ENCODE results near the gene MISP3. TPM values are rescaled to one million over a fixed set of nuclear protein-coding genes. Genes with fewer than 3 reads are reported as not detected.
A peak's percentile ranks its signal among the peaks of the same experiment; 100 is the strongest.

Gene MISP3
- total and polyA plus RNA-seq, 9 of the 15 experiments (the other 6 are each of a cell fraction or from before 2014, with no cell fraction given): 0.25 to 5.6 (median 1.6) TPM

- 0 out of 2 replicates have a peak, but pooled peaks have one; percentile 39 for TF ChIP-seq FOXO4 (CRISPR knock-in tag; IDR thresholded peaks at IDR 0.05)
- TF ChIP-seq GTF2E2 (tag; IDR thresholded peaks at IDR 0.05): no peak
- no peak for TF ChIP-seq NFE2 (IDR thresholded peaks at IDR 0.05; ENCODE audit: low read depth)
- no peak for TF ChIP-seq TCFL5 (CRISPR knock-in tag; conservative IDR thresholded peaks at IDR 0.05)
- TF ChIP-seq SMARCE1 (IDR thresholded peaks at IDR 0.05): no peak; the same call in 1 of the 2 replicates
- TF ChIP-seq BMI1 (IDR thresholded peaks at IDR 0.05; ENCODE audit: low read length): no peak
- TF ChIP-seq RCOR1 (IDR thresholded peaks at IDR 0.05; ENCODE audit: borderline replicate concordance in 1 of 2, low read depth in 2 of 2, low read length in 2 of 2): peak in 1 of 2 experiments; percentile 27; a peak in 2 of 4 replicates
- TF ChIP-seq CEBPG (CRISPR knock-in tag; IDR thresholded peaks at IDR 0.05): no peak
- no peak for TF ChIP-seq CEBPG (tag; conservative IDR thresholded peaks at IDR 0.05 in 1 of 2, IDR thresholded peaks at IDR 0.05 in 1 of 2)
- TF ChIP-seq PPARD (CRISPR knock-in tag; IDR thresholded peaks at IDR 0.05): no peak
- peak; percentile 76 for TF ChIP-seq SP1 (CRISPR knock-in tag; IDR thresholded peaks at IDR 0.05)
- TF ChIP-seq NR2C2 (CRISPR knock-in tag; IDR thresholded peaks at IDR 0.05): peak; percentile 74
- TF ChIP-seq NR2C2 (tag; IDR thresholded peaks at IDR 0.05): peak; percentile 96
- TF ChIP-seq NCOA2 (IDR thresholded peaks at IDR 0.05; ENCODE audit: partially characterized antibody in 2 of 2): no peak
- no peak for TF ChIP-seq ZNF224 (CRISPR knock-in tag; IDR thresholded peaks at IDR 0.05)
- no peak for TF ChIP-seq GTF3C2 (IDR thresholded peaks at IDR 0.05; ENCODE audit: borderline replicate concordance, extremely low read depth, insufficient read length)
- TF ChIP-seq ZBTB7A (IDR thresholded peaks at IDR 0.05; ENCODE audit: borderline replicate concordance, control insufficient read depth, low read depth, low read length): peak; percentile 99
- TF ChIP-seq TSHZ1 (CRISPR knock-in tag; IDR thresholded peaks at IDR 0.05): no peak
- TF ChIP-seq LCOR (CRISPR knock-in tag; IDR thresholded peaks at IDR 0.05): 0 out of 2 replicates have a peak, but pooled peaks have one; percentile 25
- TF ChIP-seq POU5F1 (IDR thresholded peaks at IDR 0.05; ENCODE audit: borderline replicate concordance, low read depth, low read length, partially characterized antibody): no peak
These were observed 18.7 kb downstream of the MISP3 start (continued) for GRCh38 chr19:14091081-14091812.
